VCaP (cell line): Measurements from ENCODE around the gene ACOT13.

Experiments
- H3K27ac ChIP-seq: fragments of 450-650 bp; 2 replicates; pipeline ENCODE4 v1.5.1; 2017
- TF ChIP-seq, protein P1 (sequence below): fragments of 450-650 bp; conservative IDR thresholded peaks from 2 replicates; pipeline ENCODE4 v1.5.1; 2017; ENCODE audit warnings: mild to moderate bottlenecking, moderate library complexity

The ACOT13 gene

GRCh38 chr6:24666641-24667377, at the start of gene ACOT13, which contains the start of gene TDP2:
Gene ACOT13, plus strand, starts transcription at chr6:24667077. Its CDS starts 187 bp downstream, at chr6:24667264.
Gene TDP2, minus strand, starts transcription at chr6:24666899. Its CDS starts 37 bp downstream, at chr6:24666862.
- H3K27ac ChIP-seq = peak within 1 kb of the TSS; percentile 98
- TF ChIP-seq, protein P1, sequence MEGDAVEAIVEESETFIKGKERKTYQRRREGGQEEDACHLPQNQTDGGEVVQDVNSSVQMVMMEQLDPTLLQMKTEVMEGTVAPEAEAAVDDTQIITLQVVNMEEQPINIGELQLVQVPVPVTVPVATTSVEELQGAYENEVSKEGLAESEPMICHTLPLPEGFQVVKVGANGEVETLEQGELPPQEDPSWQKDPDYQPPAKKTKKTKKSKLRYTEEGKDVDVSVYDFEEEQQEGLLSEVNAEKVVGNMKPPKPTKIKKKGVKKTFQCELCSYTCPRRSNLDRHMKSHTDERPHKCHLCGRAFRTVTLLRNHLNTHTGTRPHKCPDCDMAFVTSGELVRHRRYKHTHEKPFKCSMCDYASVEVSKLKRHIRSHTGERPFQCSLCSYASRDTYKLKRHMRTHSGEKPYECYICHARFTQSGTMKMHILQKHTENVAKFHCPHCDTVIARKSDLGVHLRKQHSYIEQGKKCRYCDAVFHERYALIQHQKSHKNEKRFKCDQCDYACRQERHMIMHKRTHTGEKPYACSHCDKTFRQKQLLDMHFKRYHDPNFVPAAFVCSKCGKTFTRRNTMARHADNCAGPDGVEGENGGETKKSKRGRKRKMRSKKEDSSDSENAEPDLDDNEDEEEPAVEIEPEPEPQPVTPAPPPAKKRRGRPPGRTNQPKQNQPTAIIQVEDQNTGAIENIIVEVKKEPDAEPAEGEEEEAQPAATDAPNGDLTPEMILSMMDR = peak; percentile 74

- TF ChIP-seq, protein P1 = no peak
- H3K27ac ChIP-seq = no peak overlapping the region
These were observed 47.2 kb upstream of the ACOT13 start for GRCh38 chr6:24619661-24620060.

GRCh38 chr6:24620637-24621036, 46.2 kb upstream of the ACOT13 start:
- TF ChIP-seq, protein P1 = no peak
- H3K27ac ChIP-seq = no peak overlapping the region

DNA sequence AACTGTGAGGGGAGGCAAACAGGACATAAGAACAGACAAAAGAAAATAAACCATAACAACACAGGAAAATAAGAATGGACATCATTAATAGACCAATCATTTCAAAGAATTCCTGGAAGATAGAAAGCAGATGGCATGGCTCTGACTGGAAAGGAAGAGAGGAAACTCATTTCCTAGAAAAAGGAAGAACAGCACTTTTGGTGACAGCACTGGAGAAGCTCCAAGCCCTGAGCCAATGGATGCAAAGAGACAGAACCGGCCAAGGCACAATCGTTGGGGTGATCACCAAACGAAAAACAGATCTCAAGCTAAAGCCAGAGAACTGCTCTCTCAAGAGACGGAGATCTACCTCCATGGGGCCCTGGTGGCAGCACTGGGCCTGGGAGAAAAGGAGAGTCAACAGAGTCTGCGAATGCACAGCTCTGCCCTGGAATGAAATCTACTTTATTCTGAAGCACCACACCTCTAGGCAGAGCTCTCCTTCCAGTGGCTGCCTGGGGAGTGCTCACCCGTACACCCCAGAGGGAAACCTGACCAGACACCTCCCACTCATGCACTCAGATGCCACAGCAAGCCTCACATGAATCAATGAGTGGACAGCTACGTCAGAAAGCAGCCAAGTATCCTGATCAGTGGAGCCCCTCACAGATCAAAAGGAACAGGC, 45.1 kb upstream of the ACOT13 start:
- no peak overlapping the region for H3K27ac ChIP-seq
- TF ChIP-seq, protein P1 = no peak

- TF ChIP-seq, protein P1 = no peak
- peak overlapping the region; percentile 31 for H3K27ac ChIP-seq
These were observed 35.9 kb upstream of the ACOT13 start for GRCh38 chr6:24630856-24631505.

- H3K27ac ChIP-seq = no peak overlapping the region; the same call in none of the 2 replicates
- TF ChIP-seq, protein P1 = no peak
These were observed 35.2 kb upstream of the ACOT13 start for GRCh38 chr6:24631671-24632070.

- peak overlapping the region; percentile 63 for H3K27ac ChIP-seq
- TF ChIP-seq, protein P1 = no peak
These were observed 34.3 kb upstream of the ACOT13 start for GRCh38 chr6:24632573-24632972.
